Neural progenitor cell (in vitro differentiated cells): ENCODE data around the gene HSDL2. TPM values are rescaled to one million over a fixed set of nuclear protein-coding genes. Genes with fewer than 3 reads are reported as not detected.

Source experiments
- DNase-seq: peaks from one replicate; pipeline ENCODE4 v3.0.0-alpha.2; 2016; ENCODE audit warnings: low spot score
- H2AFZ ChIP-seq: fragments of 200-600 bp; sonication (generic); replicated peaks from 2 replicates; pipeline ENCODE4 v1.6.1; 2016; ENCODE audit warnings: antibody characterized with exemption
- H3F3A ChIP-seq: fragments of 200-600 bp; sonication (generic); 2 replicates; pipeline ENCODE4 v1.6.1; 2016; ENCODE audit warnings: antibody characterized with exemption, low read depth
- H3K27ac ChIP-seq: fragments of 200-600 bp; sonication (generic); 2 replicates; pipeline ENCODE4 v1.5.1; 2016; ENCODE audit warnings: mild to moderate bottlenecking
- H3K27me3 ChIP-seq: fragments of 200-600 bp; sonication (generic); 2 replicates; pipeline ENCODE4 v1.6.1; 2016; ENCODE audit warnings: mild to moderate bottlenecking, moderate library complexity
- H3K36me3 ChIP-seq: fragments of 200-600 bp; sonication (generic); 2 replicates; pipeline ENCODE4 v1.5.1; 2016
- H3K4me1 ChIP-seq: fragments of 200-600 bp; sonication (generic); 2 replicates; pipeline ENCODE4 v1.6.1; 2016; ENCODE audit warnings: mixed run types
- H3K4me2 ChIP-seq: fragments of 200-600 bp; sonication (generic); 2 replicates; pipeline ENCODE4 v1.6.1; 2016
- H3K4me3 ChIP-seq: fragments of 200-600 bp; sonication (generic); 2 replicates; pipeline ENCODE4 v1.5.1; 2016
- H3K79me2 ChIP-seq: fragments of 200-600 bp; sonication (generic); 2 replicates; pipeline ENCODE4 v1.6.1; 2016; ENCODE audit warnings: low read depth
- H3K9ac ChIP-seq: fragments of 200-600 bp; sonication (generic); 2 replicates; pipeline ENCODE4 v1.6.1; 2016
- H3K9me3 ChIP-seq: fragments of 200-600 bp; sonication (generic); 2 replicates; pipeline ENCODE4 v1.5.1; 2016; ENCODE audit warnings: low read depth
- H4K20me1 ChIP-seq: fragments of 200-600 bp; sonication (generic); 2 replicates; pipeline ENCODE4 v1.6.1; 2016; ENCODE audit warnings: low read depth
- H3K27ac Mint-ChIP-seq: 3 replicates; pipeline ENCODE4 v1.8.0; 2021; ENCODE audit warnings: mixed read lengths
- H3K27me3 Mint-ChIP-seq: 2 replicates; pipeline ENCODE4 v1.8.0; 2022; ENCODE audit warnings: low read depth, mild to moderate bottlenecking, inconsistent platforms, moderate library complexity, mixed read lengths; ENCODE audit not compliant: insufficient read depth
- H3K36me3 Mint-ChIP-seq: 3 replicates; pipeline ENCODE4 v1.8.0; 2021; ENCODE audit warnings: mixed read lengths
- H3K4me1 Mint-ChIP-seq: 3 replicates; pipeline ENCODE4 v1.8.0; 2021; ENCODE audit warnings: mixed read lengths
- H3K4me3 Mint-ChIP-seq: 3 replicates; pipeline ENCODE4 v1.8.0; 2021; ENCODE audit warnings: mild to moderate bottlenecking, moderate library complexity, mixed read lengths
- H3K9me3 Mint-ChIP-seq: 3 replicates; pipeline ENCODE4 v1.8.0; 2020; ENCODE audit warnings: mixed read lengths
- EZH2 ChIP-seq: fragments of 200-600 bp; sonication (generic); IDR thresholded peaks from 2 replicates; pipeline ENCODE4 v1.6.1; 2017; ENCODE audit warnings: antibody characterized with exemption, mild to moderate bottlenecking, moderate library complexity
- EZH2phosphoT487 ChIP-seq: fragments of 200-600 bp; sonication (generic); IDR thresholded peaks from 2 replicates; pipeline ENCODE4 v1.6.1; 2017; ENCODE audit warnings: antibody characterized with exemption
- total RNA-seq: library from RNA; depleted of rRNA; stranded (reverse); fragments of >200 nt; gene quantifications from 2 replicates; pipeline ENCODE4 v1.2.3, GENCODE V29; 2015; ENCODE audit warnings: low replicate concordance
- TF ChIP-seq, protein P1 (sequence below): fragments of 200-600 bp; sonication (generic); IDR thresholded peaks from 2 replicates; pipeline ENCODE4 v1.5.1; 2017; ENCODE audit warnings: antibody characterized with exemption, mild to moderate bottlenecking

Gene HSDL2
- total RNA-seq, 1 donor from 2014 or later: 23.8 TPM

DNA sequence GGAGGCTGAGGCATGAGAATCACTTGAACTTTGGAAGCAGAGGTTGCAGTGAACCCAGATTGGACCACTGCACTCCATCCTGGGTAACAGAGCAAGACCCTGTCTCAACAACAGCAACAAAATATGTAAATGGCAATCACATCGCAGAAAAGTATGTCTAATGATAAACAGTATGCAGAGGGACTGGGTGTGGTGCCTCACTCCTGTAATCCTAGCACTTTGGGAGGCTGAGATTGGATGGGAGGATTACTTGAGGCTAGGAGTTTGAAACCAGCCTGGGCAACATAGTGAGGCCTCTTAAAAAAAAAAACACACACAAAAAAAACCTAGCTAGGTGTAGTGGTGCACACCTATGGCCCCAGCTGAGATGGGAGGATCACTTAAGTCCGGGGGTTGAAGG lies 40.3 kb downstream of the HSDL2 start:
- Histone ChIP-seq H3K4me3 (no peak overlapping the region), H3K27ac (no peak overlapping the region), H3K4me1 (no peaks in the 10 kb centered on the region), H3K27me3 (no peaks in the 10 kb centered on the region), H4K20me1 (no peaks in the 10 kb centered on the region), H3K9ac (no peak overlapping the region), H3K36me3 (no peaks in the 10 kb centered on the region), H3K9me3 (no peaks in the 10 kb centered on the region), H3K4me2 (no peak overlapping the region), H3F3A (no peaks in the 10 kb centered on the region), H2AFZ (no peak overlapping the region), H3K79me2 (no peaks in the 10 kb centered on the region)
- Mint-ChIP-seq H3K27ac (no peak overlapping the region), H3K4me1 (no peaks in the 10 kb centered on the region), H3K27me3 (no peaks in the 10 kb centered on the region), H3K36me3 (peaks cover 10% of the 10 kb centered on the region), H3K4me3 (no peak overlapping the region), H3K9me3 (no peaks in the 10 kb centered on the region)
- no peak for TF ChIP-seq EZH2phosphoT487
- TF ChIP-seq, protein P1, sequence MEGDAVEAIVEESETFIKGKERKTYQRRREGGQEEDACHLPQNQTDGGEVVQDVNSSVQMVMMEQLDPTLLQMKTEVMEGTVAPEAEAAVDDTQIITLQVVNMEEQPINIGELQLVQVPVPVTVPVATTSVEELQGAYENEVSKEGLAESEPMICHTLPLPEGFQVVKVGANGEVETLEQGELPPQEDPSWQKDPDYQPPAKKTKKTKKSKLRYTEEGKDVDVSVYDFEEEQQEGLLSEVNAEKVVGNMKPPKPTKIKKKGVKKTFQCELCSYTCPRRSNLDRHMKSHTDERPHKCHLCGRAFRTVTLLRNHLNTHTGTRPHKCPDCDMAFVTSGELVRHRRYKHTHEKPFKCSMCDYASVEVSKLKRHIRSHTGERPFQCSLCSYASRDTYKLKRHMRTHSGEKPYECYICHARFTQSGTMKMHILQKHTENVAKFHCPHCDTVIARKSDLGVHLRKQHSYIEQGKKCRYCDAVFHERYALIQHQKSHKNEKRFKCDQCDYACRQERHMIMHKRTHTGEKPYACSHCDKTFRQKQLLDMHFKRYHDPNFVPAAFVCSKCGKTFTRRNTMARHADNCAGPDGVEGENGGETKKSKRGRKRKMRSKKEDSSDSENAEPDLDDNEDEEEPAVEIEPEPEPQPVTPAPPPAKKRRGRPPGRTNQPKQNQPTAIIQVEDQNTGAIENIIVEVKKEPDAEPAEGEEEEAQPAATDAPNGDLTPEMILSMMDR: no peak
- TF ChIP-seq EZH2: no peak
- DNase-seq: no peak

DNA sequence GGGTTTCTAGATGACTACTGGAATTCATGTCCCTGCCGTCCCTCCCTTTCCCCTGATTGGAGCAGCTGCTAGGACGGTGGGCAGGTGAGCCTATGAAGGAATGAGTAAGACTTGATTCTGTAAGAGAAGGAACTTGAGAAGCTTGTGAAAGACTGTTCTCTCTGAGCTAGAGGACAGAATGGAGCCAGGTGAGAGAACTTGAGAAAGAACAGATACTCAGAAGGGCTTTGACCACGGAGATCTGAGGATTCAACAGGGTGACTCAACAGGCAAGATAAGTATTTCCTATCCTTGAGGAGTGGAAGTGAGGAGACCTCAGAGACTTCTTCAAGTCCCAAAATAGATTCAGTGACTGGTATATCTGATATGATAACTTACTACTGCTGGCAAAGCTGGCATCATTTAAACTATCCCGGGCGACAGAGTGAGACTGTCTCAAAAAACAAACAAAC lies 41.9 kb downstream of the HSDL2 start:
- Mint-ChIP-seq H3K27ac (no peak overlapping the region), H3K4me3 (no peak overlapping the region), H3K27me3 (no peaks in the 10 kb centered on the region), H3K9me3 (no peaks in the 10 kb centered on the region), H3K36me3 (peaks cover 10% of the 10 kb centered on the region), H3K4me1 (no peaks in the 10 kb centered on the region)
- no peaks in the 10 kb centered on the region for H3F3A ChIP-seq
- H3K36me3 ChIP-seq: no peaks in the 10 kb centered on the region
- H3K9me3 ChIP-seq: no peaks in the 10 kb centered on the region
- H3K4me3 ChIP-seq: no peak overlapping the region
- no peaks in the 10 kb centered on the region for H3K79me2 ChIP-seq
- no peak for DNase-seq
- no peaks in the 10 kb centered on the region for H3K27me3 ChIP-seq
- H4K20me1 ChIP-seq: no peaks in the 10 kb centered on the region
- H3K4me1 ChIP-seq: no peaks in the 10 kb centered on the region
- no peak overlapping the region for H3K9ac ChIP-seq
- TF ChIP-seq EZH2phosphoT487 (no peak), EZH2 (no peak)
- TF ChIP-seq, protein P1: no peak
- H3K4me2 ChIP-seq: no peak overlapping the region
- no peak overlapping the region for H3K27ac ChIP-seq
- no peak overlapping the region for H2AFZ ChIP-seq

DNA sequence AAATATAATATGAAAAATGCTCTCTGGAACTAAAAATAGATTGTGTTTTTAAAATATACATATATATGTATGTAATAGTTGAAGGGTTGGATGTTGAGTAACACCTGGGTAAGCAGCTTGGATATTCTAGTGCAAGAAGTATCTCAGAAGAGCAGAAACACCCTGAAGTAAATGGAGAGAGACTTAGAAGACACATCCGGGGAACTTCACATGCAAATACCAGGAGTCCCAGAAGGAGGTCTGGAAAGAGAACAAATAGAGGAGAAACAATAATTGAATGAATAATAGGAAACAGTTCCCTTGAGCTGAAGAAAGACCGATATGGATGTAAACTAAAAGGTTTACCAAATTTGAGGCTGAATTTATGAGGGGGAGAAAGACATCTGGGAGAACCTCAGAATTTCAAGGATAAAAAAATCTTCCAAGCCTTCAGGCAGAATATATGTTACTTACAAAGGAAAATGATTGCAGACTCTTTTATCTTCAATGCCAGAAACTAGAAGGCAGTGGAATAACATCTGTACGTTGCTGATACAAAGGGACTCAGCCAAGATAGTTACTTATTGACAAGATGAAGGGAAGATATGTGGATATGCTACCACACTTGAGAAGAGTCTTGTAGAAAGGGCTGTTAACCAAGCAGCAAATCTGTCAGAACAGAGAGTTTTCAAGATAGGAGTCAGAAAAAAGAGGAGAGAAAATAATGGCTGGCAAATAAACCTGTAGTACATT lies 42.7 kb downstream of the HSDL2 start:
- Mint-ChIP-seq H3K27ac (no peak overlapping the region), H3K9me3 (no peaks in the 10 kb centered on the region), H3K27me3 (no peaks in the 10 kb centered on the region), H3K36me3 (peaks cover 10% of the 10 kb centered on the region), H3K4me3 (no peak overlapping the region), H3K4me1 (no peaks in the 10 kb centered on the region)
- Histone ChIP-seq H3K27ac (no peak overlapping the region), H3K4me1 (no peaks in the 10 kb centered on the region), H3K4me3 (no peak overlapping the region), H3K4me2 (no peak overlapping the region), H3K27me3 (no peaks in the 10 kb centered on the region), H3K9me3 (no peaks in the 10 kb centered on the region), H4K20me1 (no peaks in the 10 kb centered on the region), H3K79me2 (no peaks in the 10 kb centered on the region), H2AFZ (no peak overlapping the region), H3F3A (no peaks in the 10 kb centered on the region), H3K36me3 (no peaks in the 10 kb centered on the region), H3K9ac (no peak overlapping the region)
- TF ChIP-seq EZH2 (no peak), EZH2phosphoT487 (no peak)
- TF ChIP-seq, protein P1: no peak
- no peak for DNase-seq
